KMS-11 (cell line): ENCODE results near the gene PAPPA2.

Experiments
- H2AFZ ChIP-seq: fragments of 200-600 bp; sonication (generic); 2 replicates; pipeline ENCODE4 v1.6.1; 2016; ENCODE audit warnings: antibody characterized with exemption, mixed run types, low read depth
- H3K27ac ChIP-seq: fragments of 200-600 bp; sonication (generic); 2 replicates; pipeline ENCODE4 v1.6.1; 2016; ENCODE audit warnings: mild to moderate bottlenecking, mixed run types
- H3K27me3 ChIP-seq: fragments of 200-600 bp; sonication (generic); 2 replicates; pipeline ENCODE4 v1.6.1; 2017; ENCODE audit warnings: mild to moderate bottlenecking, low read depth, mixed run types, moderate library complexity; ENCODE audit not compliant: insufficient read depth
- H3K36me3 ChIP-seq: fragments of 200-600 bp; sonication (generic); 2 replicates; pipeline ENCODE4 v1.6.1; 2017; ENCODE audit warnings: mild to moderate bottlenecking, mixed run types; ENCODE audit not compliant: insufficient read depth
- H3K4me1 ChIP-seq: fragments of 200-600 bp; sonication (generic); 2 replicates; pipeline ENCODE4 v1.6.1; 2016; ENCODE audit warnings: mild to moderate bottlenecking, low read depth, mixed run types; ENCODE audit not compliant: poor library complexity, severe bottlenecking
- H3K4me2 ChIP-seq: fragments of 200-600 bp; sonication (generic); 2 replicates; pipeline ENCODE4 v1.7.0; 2016; ENCODE audit warnings: mild to moderate bottlenecking, mixed run types
- H3K4me3 ChIP-seq: fragments of 200-600 bp; sonication (generic); IDR thresholded peaks from 2 replicates; pipeline ENCODE4 v1.6.1; 2017; ENCODE audit warnings: low read depth, low read length, mixed read lengths; ENCODE audit not compliant: insufficient read depth
- H3K79me2 ChIP-seq: fragments of 200-600 bp; sonication (generic); 2 replicates; pipeline ENCODE4 v1.6.1; 2016; ENCODE audit warnings: low read depth, mixed run types; ENCODE audit not compliant: insufficient read depth
- H3K9ac ChIP-seq: fragments of 200-600 bp; sonication (generic); 2 replicates; pipeline ENCODE4 v1.6.1; 2016; ENCODE audit warnings: mild to moderate bottlenecking, mixed run types
- H4K20me1 ChIP-seq: fragments of 200-600 bp; sonication (generic); 2 replicates; pipeline ENCODE4 v1.6.1; 2016; ENCODE audit warnings: mild to moderate bottlenecking, mixed run types; ENCODE audit not compliant: insufficient read depth
- CTCF ChIP-seq: fragments of 200-600 bp; sonication (generic); conservative IDR thresholded peaks from 2 replicates; pipeline ENCODE4 v1.6.1; 2017; ENCODE audit warnings: low read depth, mild to moderate bottlenecking, antibody characterized with exemption, low read length, moderate library complexity, mixed read lengths

The PAPPA2 gene

GRCh38 chr1:176736015-176736414 lies 273.0 kb downstream of the PAPPA2 start:
- H3K4me1 ChIP-seq, result no peaks in the 10 kb centered on the region
- H3K4me3 ChIP-seq, result no peak overlapping the region
- TF ChIP-seq CTCF, result no peak
- no peak overlapping the region for H3K27ac ChIP-seq
- H3K9ac ChIP-seq, result no peak overlapping the region
- H3K79me2 ChIP-seq, result no peaks in the 10 kb centered on the region
- H3K27me3 ChIP-seq, result no peaks in the 10 kb centered on the region
- H3K36me3 ChIP-seq, result no peaks in the 10 kb centered on the region
- no peak overlapping the region for H3K4me2 ChIP-seq
- H4K20me1 ChIP-seq, result no peaks in the 10 kb centered on the region
- no peak overlapping the region for H2AFZ ChIP-seq

GRCh38 chr1:176741181-176741580 lies 278.2 kb downstream of the PAPPA2 start:
- H3K4me3 ChIP-seq, result no peak overlapping the region
- H3K27me3 ChIP-seq, result no peaks in the 10 kb centered on the region
- no peaks in the 10 kb centered on the region for H4K20me1 ChIP-seq
- H3K4me1 ChIP-seq, result no peaks in the 10 kb centered on the region
- H3K4me2 ChIP-seq, result no peak overlapping the region
- no peak for TF ChIP-seq CTCF
- H3K27ac ChIP-seq, result no peak overlapping the region
- H3K79me2 ChIP-seq, result no peaks in the 10 kb centered on the region
- H3K36me3 ChIP-seq, result no peaks in the 10 kb centered on the region
- H3K9ac ChIP-seq, result no peak overlapping the region
- no peak overlapping the region for H2AFZ ChIP-seq

GRCh38 chr1:176742322-176742721 lies 279.3 kb downstream of the PAPPA2 start:
- no peaks in the 10 kb centered on the region for H3K36me3 ChIP-seq
- no peak for TF ChIP-seq CTCF
- no peak overlapping the region for H3K9ac ChIP-seq
- no peak overlapping the region for H3K4me3 ChIP-seq
- no peak overlapping the region for H3K27ac ChIP-seq
- H4K20me1 ChIP-seq, result no peaks in the 10 kb centered on the region
- H3K4me2 ChIP-seq, result no peak overlapping the region
- no peak overlapping the region for H2AFZ ChIP-seq
- no peaks in the 10 kb centered on the region for H3K79me2 ChIP-seq
- H3K27me3 ChIP-seq, result no peaks in the 10 kb centered on the region
- H3K4me1 ChIP-seq, result no peaks in the 10 kb centered on the region

- H3K79me2 ChIP-seq, result no peaks in the 10 kb centered on the region
- H3K27ac ChIP-seq, result no peak overlapping the region
- no peak overlapping the region for H3K4me3 ChIP-seq
- H3K4me2 ChIP-seq, result no peak overlapping the region
- no peaks in the 10 kb centered on the region for H3K4me1 ChIP-seq
- H3K27me3 ChIP-seq, result no peaks in the 10 kb centered on the region
- no peak overlapping the region for H3K9ac ChIP-seq
- no peaks in the 10 kb centered on the region for H4K20me1 ChIP-seq
- no peaks in the 10 kb centered on the region for H3K36me3 ChIP-seq
- no peak overlapping the region for H2AFZ ChIP-seq
- TF ChIP-seq CTCF, result no peak
Measured at GRCh38 chr1:176744142-176744541, 281.2 kb downstream of the PAPPA2 start.
